GM11168 (cell line): ENCODE measurements around the gene CNR2.

ENCODE experiments used
- in situ Hi-C: fragments of 300-500 bp; cut with MboI; formaldehyde crosslinking; loops from one replicate; pipeline ENCODE4 v1.12.0; 2022; ENCODE audit warnings: low sequenced_read_pairs; ENCODE audit not compliant: unreplicated experiment

Gene CNR2

DNA sequence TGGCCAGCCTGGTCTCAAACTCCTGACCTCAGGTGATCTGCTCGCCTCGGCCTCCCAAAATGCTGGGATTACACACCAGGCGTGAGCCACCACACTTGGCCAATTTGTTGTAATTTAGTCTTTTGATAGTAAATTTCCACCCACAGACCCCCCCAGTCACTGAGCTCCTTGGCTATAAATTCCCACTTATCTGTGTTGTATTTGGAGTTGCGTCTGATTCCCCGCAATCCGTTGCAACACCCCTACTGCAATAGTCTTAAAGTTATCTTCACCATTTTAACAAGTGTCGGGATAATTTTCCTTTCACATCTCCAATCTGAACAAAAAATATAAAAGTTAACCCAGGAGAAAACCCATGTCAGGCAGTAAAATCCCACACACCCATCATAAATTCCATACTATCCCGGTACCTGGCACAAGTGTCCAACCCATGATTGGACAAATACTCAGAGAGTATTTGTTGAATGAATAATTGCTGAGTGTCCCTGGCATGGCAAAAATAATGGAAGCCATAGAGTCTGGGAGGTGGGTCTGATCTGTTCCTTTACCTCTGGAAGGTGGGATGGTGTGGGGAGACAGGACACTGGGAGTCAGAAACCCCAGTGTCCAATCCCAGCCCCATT, 9.3 kb upstream of the CNR2 start:
- in situ Hi-C loops, result loop anchor here (25.0 kb wide), 1 partner anchor 335 kb away; no protein-coding TSS in a partner anchor

DNA sequence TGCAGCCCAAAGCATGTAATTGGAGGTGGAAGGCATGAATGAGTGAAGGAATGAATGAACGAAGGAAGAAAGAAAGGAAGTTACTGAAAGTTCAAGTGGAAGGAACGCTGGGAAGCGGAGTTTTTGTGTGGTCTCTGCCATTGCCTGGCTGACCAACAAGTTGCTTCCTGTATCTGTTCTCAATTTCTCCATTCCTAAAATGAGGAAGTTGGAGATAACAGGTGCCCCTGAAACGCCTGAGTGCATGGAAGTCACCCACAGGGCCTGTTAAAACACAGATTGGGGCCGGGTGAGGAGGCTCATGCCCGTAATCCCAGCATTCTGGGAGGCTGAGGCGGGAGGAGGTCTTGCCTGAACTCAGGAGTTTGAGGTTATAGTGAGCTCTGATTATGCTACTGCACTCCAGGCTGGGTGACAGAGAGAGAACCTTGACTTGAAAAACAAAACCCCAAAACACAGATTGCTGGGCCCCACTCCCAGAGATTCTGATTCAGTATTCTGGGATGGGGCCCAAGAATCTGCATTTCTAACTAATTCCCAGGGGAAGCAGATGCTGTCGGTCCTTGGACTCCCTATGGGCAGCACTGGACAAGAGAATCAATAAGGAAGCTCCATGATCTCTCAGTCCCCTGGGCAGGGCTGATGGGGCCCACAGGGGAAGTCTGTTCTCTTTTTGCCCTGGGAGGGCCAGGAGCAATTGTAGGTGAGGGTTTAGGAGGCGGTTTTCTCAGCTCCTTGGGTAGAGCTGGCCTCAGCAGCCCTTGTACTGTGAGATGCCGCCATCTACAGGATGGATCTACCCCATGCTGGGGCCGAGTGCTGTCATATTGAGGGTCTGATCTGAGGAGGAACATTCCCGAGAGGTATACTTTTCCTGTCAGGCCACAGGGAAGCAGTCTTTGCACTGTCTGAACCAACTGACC, 3.3 kb upstream of the CNR2 start:
- in situ Hi-C loops, result loop anchor here (5.0 to 25.0 kb wide), 2 partner anchors 109 to 329 kb away; no protein-coding TSS in a partner anchor

- in situ Hi-C loops, result loop anchor here (5.0 to 25.0 kb wide), 2 partner anchors 108 to 328 kb away; no protein-coding TSS in a partner anchor
Observed at GRCh38 chr1:23915466-23915865, 2.3 kb upstream of the CNR2 start.

GRCh38 chr1:23914921-23915320, 1.8 kb upstream of the CNR2 start:
- in situ Hi-C loops, result loop anchor here (5.0 to 25.0 kb wide), 2 partner anchors 108 to 328 kb away; no protein-coding TSS in a partner anchor

- in situ Hi-C loops, result loop anchor here (25.0 kb wide), 1 partner anchor 325 kb away; no protein-coding TSS in a partner anchor
Observed at GRCh38 chr1:23911921-23912320, 1.2 kb downstream of the CNR2 start.

GRCh38 chr1:23910553-23911246, 2.5 kb downstream of the CNR2 start:
- in situ Hi-C loops, result loop anchor here (25.0 kb wide), 1 partner anchor 323 kb away; no protein-coding TSS in a partner anchor

DNA sequence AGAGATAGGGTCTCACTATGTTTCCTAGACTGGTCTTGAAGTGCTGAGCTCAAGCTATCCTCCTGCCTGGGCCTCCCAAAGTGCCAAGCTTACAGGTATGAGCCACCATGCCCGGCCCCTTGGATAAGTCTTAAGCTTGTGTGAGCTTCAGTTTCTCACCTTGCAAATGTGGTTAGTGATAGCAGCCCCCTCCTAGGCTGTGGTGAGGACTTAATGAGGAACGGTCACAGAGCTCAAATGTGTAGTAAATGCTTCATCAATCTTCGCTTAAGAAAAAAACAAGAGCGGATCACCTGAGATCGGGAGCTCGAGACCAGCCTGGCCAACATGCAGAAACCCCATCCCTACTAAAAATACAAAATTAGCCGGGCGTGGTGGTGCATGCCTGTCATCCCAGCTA, 3.0 kb downstream of the CNR2 start:
- in situ Hi-C loops, result loop anchor here (25.0 kb wide), 1 partner anchor 323 kb away; no protein-coding TSS in a partner anchor

GRCh38 chr1:23909412-23909811, 3.8 kb downstream of the CNR2 start:
- in situ Hi-C loops, result loop anchor here (25.0 kb wide), 1 partner anchor 322 kb away; no protein-coding TSS in a partner anchor

DNA sequence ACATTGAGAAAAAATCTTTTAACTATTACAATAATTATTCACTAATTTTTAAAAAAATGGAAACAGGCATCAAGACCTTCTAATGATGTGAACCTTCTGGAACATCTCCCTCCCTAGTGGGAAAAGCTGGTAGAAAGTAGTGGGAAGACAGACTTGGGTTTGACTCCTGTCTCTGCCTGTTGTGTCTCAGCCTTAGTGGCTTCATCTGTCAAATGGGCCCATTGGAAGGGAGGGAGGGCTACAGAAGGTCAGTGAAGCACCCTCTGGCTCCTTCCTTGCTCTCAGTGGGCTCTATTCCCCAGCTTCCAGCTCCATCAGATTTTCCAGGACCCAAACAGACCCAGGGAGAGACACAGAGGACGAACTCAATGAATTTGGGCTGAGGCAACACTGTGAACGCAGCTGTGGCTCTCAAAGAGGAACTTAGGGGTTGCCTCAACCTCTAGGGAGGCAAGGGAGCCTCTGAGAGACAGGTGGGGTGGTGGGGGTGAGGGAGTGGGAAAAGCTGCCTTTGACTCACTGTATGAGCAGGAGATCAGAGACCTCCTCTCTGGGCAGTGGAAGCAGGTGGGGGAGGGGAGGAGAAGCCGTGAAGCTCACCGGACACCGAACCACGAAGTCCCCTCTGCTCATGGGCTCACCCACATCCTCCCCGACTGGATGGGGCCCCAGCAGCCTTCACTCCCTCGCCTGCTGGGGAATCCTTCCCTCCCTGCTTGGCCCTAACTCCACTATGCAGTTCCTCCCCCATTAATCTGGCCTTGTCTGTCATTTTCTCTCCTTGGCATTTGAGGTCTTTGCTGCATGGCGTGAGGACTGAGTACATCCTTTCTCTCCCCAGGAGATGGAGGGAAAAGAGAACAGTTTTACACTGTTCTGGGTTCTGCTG, 4.5 kb downstream of the CNR2 start:
- in situ Hi-C loops, result loop anchor here (25.0 kb wide), 1 partner anchor 321 kb away; no protein-coding TSS in a partner anchor

- in situ Hi-C loops, result loop anchor here (25.0 kb wide), 1 partner anchor 319 kb away; no protein-coding TSS in a partner anchor
Observed at GRCh38 chr1:23906731-23907130, 6.4 kb downstream of the CNR2 start.

DNA sequence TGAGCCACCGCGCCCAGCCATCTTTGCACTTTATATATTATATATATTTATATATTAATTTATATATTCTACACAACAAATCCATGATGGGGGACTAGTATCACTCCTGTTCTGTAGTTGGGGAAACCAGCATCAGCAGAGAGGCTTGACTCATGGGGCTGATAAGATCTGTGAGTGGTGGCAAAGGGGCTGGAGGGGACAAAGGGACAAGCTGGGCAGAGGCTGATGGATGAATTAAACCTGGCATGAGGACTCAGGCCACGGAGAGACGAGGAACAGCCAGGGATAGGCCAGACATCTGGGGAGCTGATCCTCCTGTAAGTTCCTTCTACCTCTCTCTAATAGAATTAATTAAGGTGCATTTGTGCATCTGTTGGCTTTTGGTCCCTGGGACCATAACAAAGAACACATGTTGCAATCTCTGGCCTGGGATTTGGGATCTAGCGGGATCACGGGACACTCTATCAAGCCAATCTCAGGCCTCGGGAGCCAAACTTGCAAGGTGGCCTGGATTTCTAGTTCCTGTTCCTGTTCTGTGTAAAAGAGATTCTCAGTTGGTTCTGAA, 7.6 kb downstream of the CNR2 start:
- in situ Hi-C loops, result loop anchor here (25.0 kb wide), 1 partner anchor 318 kb away; no protein-coding TSS in a partner anchor

DNA sequence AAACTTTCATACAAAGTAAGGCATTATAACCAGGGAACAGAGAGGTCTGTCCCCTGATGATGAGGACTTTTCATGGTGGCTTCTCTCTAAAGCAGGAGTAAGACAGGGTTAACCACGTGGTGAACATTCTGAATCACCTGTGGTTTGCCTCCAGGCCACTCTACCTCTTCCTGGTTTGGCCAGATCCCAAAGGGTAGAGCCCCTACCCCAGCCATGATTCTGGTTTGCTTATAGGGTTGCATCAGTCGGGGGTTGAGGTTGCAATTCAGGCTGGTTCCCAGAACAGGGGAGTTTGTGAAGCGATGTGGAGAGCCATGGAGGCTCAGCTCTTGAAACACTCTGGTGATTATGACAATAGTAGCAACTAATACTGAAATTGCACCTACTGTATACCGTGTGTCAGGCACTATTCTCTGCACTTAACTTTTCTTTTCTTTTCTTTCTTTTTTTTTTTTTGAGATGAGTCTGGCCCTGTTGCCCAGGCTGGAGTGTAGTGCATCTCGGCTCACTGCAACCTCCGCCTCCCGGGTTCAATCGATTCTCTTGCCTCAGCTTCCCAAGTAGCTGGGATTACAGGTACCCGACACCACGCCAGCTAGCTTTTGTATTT, 8.3 kb downstream of the CNR2 start:
- in situ Hi-C loops, result loop anchor here (25.0 kb wide), 1 partner anchor 318 kb away; no protein-coding TSS in a partner anchor

- in situ Hi-C loops, result loop anchor here (25.0 kb wide), 1 partner anchor 316 kb away; no protein-coding TSS in a partner anchor
Observed at GRCh38 chr1:23903754-23904153, 9.4 kb downstream of the CNR2 start.

DNA sequence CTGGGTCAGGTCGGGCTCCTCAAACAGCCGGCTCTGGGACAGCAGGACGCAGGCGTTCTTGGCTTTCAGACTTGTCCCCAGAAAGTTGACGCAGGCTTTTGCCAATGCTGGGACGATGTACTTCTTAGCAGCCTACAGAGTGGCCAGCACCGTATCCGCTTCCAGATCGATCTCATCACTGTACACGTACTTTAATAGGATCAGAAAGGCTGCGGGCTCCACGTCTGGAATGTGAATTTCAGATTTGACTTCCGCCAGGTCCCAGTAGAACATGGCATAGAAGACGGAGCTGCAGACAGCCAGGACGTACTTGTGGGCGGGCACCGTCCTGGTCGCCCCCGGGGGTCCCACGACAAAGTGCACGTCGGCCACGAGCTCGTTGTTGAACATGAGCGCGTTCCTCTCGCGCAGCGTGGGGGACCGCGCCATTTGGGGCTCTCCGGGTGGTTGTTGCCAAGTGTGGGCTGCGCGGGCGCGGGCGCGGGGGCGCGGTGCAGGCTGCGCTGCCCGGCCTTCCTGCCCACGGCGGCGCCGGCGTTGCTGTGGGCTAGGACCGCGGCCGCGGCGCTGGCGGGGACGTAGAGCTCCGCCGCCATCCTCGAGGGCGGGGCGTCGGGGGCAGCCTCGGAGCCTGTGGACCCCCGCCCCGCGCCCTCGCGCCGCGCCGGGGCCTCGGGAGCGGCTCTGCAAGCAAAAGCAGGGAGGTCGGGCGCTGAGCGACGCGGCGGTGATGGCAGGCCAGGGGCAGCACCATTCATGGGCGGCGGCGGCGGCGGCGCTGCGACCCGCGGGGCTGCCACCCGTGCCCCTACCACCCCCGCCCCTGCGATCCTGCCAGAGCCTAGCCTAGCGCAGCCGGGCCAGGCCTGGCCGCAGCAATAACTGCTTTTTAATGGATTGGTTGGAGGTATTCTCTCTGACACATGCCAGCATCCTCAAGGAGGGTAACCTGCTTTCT, 10.6 kb downstream of the CNR2 start:
- in situ Hi-C loops, result loop anchor here (25.0 kb wide), 1 partner anchor 315 kb away; no protein-coding TSS in a partner anchor

DNA sequence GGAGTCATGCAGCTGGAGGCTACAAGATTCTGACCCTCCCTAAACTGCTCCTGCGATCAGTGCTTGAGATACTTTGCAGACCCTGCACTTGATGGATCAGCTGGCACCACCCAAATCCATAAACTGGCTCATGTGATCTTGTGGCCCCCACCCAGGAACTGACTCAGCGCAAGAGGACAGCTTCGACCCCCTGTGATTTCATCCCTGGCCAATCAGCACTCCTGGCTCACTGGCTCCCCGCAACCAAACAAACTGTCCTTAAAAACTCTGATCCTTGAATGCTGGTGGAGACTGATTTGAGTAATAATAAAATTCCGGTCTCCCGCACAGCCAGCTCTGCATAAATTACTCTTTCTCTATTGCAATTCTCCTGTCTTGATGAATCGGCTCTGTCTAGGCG, 13.1 kb downstream of the CNR2 start:
- in situ Hi-C loops, result loop anchor here (25.0 kb wide), 1 partner anchor 313 kb away; no protein-coding TSS in a partner anchor

DNA sequence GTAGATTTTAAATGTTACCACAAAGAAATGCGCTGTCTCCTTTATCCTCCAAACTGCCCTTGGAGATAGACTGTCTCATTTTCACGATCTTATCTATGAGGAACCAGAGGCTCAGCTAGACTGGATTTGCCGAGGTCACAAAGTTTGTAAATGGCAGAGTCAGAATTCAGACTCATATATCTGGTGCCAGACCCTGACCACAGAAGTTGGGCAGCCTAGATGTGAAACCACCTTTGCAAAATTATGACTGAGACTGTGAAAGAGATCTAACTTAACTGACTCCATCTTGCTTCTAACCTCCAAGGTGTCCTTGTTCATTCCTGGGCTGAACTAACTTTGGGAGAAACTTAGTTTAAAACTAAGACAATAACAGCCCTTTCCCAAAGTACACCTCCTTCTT, 14.1 kb downstream of the CNR2 start:
- in situ Hi-C loops, result no loop called here

DNA sequence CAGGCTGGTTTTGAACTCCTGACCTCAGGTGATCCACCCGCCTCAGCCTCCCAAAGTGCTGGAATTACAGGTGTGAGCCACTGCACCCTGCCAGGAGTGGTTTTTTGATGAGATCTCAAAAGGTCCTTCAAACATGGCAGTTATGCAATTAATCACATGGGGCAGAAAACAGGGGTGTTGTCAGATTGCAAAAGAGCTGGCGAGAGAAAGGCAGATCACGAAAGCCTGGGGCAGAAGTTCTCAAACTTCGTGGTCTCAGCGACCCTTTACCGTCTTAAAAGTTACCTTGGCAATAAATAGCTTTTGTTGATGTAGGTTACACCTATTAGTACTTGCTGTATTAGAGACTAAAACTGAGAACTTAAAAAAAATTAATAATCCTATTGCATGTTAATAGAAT, 16.1 kb downstream of the CNR2 start:
- in situ Hi-C loops, result no loop called here
